Ammon's horn (tissue), 1 donor: ENCODE data around the gene AFG1L.
"Not testable (repeated sequence)": the region's sequence is repeated elsewhere in the genome, so short reads cannot be mapped to it uniquely, and the experiment has no call there.

ENCODE experiments used
- DNase-seq: peaks from one replicate; pipeline ENCODE4 v3.0.0-alpha.2; 2016; ENCODE audit warnings: low spot score

Gene AFG1L

DNA sequence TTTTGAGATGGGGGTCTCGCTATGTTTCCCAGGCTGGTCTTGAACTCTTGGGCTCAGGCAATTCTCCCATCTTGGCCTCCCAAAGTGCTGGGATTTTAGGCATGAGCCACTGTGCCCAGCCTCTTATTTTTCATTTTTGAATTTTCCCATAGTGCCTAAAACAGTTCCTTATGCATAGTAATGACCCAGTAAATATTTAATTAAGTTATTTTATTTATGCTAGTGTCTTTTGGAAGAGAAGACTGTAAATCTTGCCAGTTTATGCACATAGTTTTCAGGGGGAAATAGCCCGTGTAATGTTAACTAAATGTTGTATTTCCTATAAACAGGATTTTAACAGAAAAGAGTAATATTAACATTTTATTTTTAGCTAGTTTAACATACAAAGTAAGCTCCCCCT, 60.3 kb downstream of the AFG1L start:
- no peak for DNase-seq

DNA sequence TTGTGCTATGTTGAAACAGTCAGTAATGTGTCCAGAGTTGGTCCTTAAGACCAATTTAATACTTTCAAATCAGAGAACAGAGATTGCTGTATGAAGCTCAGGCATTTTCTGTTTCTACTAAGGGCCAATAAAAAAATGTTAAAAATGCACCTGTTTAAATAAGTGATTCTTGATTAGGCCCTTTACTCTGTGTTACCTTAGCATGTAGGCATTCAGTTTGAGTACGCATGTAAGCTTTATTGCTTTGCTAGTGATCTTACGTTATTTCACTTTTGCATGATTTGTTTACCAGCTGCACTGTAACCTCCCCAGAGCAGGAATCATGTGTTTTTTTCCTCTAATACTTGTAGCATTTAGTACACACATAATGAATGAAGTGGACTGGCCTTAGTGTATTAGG, 61.0 kb downstream of the AFG1L start:
- no peak for DNase-seq

- DNase-seq = no peak
These were observed 65.3 kb downstream of the AFG1L start for GRCh38 chr6:108359901-108360882.

DNA sequence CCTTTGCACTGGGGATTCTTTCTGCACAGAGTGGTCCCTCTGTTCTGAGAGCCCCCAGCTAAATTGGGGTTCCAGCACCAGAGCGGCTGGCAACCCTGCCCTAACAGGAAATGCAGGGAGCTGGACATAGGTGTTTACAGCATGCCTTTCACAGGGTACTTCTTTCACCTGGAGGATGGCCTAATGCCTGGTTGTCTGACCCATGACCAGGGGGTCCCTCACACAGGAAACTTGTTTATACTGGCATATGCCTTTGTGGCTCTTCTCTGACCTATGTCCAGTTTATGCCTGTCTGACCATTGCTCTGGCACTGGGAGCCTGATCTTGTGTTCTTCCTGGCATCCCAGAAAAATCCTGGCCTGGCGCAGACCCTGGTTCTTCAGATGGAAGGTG, 66.1 kb downstream of the AFG1L start:
- DNase-seq = no peak

DNA sequence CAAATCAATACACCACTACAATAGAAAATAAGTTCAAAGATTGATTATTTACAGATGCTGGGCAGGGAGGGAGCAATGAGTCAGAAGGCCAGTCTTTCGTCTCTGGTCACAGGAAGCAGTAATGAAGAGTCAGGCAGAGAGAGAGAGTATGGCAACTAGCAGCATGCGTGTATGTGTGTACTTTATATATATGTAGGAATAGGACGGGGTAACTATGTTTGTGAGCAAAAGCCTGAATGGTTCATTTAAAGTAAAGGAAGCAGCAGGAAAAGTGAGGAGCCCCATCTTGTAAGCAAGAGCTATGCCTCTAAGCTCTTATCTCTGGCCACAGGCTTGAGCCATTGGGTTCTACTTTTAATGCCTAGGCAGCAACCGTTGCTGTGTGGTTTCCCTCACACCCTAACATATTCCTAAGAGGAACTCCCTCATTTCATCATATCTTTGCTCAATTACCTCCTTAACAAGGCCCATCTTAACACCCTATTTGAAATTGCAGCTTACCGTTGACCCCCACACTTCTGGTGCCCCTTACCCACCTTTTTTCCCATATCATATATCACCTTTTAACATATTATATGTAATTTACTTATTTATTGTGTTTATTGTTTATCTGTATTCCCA, 66.6 kb downstream of the AFG1L start:
- DNase-seq = no peak

GRCh38 chr6:108362455-108362854, 67.6 kb downstream of the AFG1L start:
- DNase-seq = no peak

DNA sequence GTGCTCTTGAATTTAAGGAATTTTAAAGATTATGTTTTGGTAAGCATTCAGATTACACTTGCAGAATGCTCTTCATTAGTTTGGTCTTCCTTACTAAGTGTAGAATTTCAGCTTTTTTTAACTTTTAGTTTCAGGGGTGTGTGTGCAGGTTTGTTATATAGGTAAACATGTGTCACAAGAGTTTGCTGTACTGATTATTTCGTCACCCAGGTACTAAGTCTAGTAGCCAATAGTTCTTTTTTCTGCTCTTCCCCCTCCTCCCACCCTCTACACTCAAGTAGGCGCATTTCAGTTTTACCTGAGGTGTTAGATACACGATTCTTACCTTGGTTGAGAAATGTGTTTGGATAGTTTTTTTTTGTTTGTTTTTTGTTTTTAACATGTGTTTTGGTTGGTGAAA, 68.3 kb downstream of the AFG1L start:
- DNase-seq = no peak

DNA sequence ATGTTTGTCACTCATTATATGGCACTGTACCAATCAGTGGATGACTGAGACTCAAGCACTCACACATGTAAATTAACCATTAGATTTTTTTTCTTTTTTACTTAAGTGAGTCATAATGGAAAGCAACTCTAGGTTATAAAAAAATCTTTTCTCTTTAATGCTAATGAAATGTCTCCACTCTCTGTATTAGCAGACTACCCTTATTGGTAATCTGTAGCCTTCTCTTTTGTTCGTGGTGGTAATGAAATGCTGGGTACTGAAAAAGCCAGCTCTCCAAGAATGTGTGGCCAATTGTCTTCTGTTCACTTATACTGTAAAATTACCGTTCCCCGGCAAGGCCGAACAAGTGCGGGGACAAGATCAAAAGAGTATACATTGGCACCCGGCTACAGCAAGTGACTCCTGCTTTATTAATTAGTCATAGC, 69.0 kb downstream of the AFG1L start:
- DNase-seq = no peak

DNA sequence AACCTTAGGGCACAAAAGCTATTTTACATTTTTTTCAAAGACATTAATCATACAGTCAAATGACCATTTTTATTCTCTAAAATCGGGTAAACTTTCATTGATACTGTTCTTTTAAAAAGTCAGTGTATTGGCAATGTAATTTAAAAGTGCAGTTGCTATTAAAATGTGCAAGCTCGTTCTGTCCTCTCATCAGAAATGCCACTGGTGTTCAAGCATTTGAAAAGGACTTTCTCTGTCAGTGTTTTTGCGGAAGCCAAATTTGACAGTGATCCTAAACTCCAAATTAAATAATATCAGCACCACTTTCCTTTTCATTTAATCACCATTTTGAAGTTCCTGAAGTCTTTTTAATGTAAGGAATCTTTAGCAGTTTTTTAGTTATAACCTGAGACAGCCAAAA, 69.6 kb downstream of the AFG1L start:
- no peak for DNase-seq

DNA sequence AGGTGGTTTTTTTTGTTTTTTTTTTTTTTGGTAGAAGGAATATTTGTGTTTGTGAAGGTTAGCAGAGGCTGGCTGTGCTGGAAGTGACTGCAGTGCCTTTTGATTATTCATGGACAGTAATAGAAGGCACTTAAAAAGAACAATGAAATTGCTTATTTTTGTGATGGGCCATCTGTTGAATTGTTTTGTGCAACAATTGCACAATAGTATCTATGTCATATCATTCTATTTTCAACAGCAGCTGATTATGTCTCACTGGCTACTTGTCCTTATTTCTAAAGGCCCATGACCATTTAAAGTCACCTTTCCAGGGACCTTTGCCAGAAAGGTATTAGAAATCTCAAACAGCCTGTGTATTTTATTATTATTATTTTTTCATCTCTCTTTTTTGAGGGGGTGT, 70.6 kb downstream of the AFG1L start:
- DNase-seq = peak; percentile 38

DNA sequence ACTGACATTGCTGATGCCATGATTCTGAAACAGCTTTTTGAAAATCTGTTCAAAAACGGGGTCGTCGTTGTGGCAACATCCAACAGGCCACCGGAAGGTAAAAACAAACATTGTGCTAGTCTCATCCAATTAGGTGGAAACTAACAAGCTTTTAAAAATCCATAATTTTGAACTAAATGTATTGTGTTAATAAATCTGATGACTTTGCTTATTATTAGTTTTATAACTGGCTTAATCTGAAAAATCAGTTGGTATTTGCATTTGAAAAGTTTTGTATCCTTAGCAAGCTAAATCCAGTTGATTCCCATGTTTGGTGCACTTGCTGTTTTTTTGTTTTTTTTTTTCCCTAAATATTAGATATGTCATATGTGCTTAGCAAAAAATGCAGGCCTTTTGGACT, 71.4 kb downstream of the AFG1L start:
- no peak for DNase-seq

DNA sequence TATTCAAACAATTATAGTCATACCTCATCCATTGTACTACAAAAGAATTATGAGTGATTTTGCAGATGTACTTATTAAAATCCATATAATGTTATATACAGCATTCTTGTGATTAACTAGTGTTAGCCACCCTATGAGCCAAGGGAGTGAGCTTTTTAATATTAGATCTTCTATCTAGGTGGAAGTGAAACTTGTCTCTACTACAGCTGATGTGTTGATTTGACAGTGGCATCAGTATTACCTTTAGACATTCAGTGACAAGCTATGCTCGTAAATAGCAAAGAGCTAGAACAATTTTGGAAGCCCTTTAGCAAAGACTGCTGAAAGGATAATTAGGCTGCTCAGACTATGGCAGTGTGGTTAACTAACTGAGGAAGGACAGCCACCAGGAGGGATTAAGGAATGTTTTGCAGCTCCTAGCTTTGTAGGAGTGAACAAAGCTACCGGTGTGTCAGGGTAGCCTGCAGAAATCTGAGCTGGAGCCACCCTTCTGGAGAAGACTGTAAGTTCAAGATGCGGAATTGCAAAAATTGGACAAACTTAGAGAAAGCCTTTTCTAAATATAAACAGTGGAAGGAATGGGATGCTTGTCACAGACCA, 73.7 kb downstream of the AFG1L start:
- DNase-seq = no peak

DNA sequence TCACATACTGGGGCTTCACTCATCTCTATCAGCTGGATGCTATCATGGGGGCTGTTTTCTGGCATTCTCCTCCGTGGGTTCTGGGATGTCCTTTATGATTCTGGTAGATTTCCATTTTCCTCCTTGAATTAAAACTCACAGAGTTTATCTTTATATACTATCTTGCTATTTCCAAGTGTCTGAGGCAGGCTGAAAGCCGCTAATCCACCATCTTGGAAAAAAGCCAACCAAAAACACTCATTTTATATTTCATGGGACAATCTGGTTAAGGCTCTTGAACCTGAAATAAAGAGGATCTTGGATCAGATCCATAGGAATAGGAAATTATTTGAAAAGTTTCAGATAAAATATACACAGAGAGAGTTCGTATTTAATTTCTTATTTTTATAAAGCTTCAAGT, 86.0 kb downstream of the AFG1L start:
- no peak for DNase-seq

- DNase-seq = no peak
These were observed 89.1 kb downstream of the AFG1L start for GRCh38 chr6:108383981-108384380.

DNA sequence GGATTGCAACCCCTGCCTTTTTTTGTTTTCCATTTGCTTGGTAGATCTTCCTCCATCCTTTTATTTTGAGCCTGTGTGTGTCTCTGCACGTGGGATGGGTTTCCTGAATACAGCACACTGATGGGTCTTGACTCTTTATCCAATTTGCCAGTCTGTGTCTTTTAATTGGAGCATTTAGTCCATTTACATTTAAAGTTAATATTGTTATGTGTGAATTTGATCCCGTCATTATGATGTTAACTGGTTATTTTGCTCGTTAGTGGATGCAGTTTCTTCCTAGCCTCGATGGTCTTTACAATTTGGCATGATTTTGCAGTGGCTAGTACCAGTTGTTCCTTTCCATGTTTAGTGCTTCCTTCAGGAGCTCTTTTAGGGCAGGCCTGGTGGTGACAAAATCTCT, 94.3 kb downstream of the AFG1L start:
- DNase-seq = not testable (repeated sequence)

DNA sequence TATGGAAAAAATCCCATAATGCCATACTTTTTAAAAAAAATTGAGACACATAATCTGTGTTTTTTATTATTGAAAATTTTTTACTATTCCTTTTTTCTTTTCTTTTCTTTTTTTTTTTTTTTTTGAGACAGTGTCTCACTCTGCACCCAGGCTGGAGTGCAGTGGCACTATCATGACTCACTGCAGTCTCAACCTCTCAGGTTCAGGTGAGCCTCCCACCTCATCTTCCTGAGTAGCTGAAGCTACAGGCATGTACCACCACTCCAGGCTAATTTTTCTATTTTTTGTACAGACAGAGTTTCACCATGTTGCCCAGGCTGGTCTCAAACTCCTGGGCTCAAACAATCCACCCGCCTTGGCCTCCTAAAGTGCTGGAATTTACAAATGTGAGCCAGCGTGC, 100.4 kb downstream of the AFG1L start:
- no peak for DNase-seq

DNA sequence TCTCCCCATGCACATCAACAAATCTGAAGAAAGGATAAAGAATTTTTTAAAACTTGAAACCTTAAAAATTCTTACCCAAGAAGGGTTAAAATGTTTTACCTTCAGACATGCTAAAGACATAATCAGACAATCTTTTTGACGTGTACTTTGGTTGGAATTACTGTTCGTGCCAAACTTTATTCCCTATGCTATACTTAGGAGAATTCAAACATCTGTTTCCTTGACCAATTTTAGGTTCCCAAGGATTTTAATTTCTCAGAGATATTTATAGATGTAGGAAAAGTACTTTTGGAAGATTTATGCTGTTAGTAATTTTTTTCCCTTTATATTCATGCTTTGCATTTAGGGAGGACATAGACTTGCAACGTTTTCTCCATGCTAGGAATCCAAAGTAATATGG, 108.4 kb downstream of the AFG1L start:
- no peak for DNase-seq

- DNase-seq = no peak
These were observed 112.1 kb downstream of the AFG1L start for GRCh38 chr6:108406943-108407342.

DNA sequence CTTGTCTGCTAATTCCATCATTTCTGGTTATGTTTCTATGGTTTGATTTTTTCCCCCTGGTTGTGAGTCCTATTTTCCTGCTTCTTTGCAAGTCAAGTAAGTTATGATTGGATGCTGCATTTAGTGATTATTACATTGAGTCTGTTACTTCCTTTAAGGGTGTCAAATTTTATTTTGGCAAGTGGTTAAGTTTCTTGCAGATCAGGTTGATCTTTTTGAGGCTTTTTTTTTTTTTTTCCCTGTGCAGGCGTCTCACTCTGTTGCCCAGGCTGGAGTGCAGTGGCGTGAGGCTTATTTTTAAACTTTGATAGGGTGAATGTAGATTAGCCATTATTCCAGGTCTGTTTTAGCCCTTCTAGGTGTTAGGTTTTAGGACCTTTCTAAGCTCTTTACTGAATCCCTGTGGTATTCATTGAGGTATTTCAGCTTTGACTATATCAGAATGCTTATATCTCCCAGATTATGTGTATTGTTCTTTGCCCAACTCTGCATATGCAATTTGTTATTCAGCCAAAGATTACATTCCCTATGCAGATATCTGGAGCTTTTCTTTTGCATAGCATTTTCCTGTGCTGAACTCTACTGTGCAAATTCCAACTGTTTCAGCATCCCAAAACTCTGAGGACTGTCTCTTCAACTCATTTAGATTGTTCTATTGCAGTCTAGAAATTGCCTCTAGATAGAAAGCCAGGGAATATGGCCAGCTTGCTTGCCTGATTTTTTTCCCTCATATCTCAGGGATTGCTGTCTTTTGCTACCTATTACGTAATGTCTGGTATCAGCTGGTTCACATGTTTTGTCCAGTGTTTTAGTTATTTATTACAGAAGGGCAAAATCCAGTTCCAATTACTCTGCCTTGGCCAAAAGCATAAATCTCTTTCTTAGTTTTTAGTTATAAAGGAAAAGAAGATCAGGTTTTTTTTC, 113.3 kb downstream of the AFG1L start:
- no peak for DNase-seq

DNA sequence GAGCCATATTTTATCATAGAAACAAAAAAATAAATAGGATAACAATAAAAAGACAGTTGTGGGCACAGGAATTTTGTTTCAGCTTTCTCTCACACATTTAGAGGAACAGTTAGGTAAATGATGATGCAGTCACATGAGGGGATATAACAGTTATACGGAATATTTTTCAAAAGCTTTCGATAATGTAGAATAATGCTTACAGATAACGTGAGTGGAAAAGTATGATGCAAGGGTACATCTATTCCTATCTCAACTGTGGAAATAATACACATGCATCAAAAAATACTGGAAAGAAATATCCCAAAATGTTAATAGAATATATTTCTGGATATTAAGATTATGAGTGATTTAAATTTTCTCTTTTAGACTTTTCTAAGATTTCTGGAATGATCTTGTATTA, 114.0 kb downstream of the AFG1L start:
- no peak for DNase-seq

GRCh38 chr6:108416047-108416833, 121.4 kb downstream of the AFG1L start:
- not testable (repeated sequence) for DNase-seq
